IMR-90 (cell line): Measurements from ENCODE around the gene HS6ST2.

Source experiments
- BHLHE40 ChIP-seq: fragments of 150-350 bp; IDR thresholded peaks from 2 replicates; pipeline ENCODE4 v1.6.1; 2016; ENCODE audit warnings: mild to moderate bottlenecking, low read depth, low read length
- POLR2A ChIP-seq: IDR thresholded peaks from 2 replicates; pipeline ENCODE4 v1.6.1; 2012; ENCODE audit warnings: mild to moderate bottlenecking, low read depth, low read length
- RAD21 ChIP-seq: IDR thresholded peaks from 2 replicates; pipeline ENCODE4 v1.6.1; 2012; ENCODE audit warnings: low read length, improper control_type of control experiment
- TF ChIP-seq, protein P1 (sequence below): conservative IDR thresholded peaks from 2 replicates; pipeline ENCODE4 v1.5.1; 2012; ENCODE audit warnings: mild to moderate bottlenecking, low read depth, low read length, improper control_type of control experiment

DNA sequence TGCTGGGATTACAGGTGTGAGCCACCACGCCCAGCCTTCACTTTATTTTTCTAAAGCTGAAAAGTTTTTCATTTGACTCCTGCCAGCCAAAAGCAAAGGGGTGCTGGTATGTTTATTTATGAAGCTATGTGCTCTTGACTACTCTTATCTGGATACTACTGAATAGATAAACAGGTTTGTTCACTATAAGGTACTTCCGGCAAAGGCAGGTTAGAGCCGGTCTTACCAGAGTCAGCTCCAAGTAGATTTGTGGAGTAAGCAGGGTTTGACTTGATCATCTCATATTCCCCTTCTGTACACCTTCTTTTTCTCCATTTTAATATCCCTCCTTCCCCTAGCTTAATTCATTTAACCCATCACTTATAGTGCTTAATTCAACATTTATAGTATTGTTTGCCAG lies 294.2 kb downstream of the HS6ST2 start:
- TF ChIP-seq RAD21 (no peak), BHLHE40 (no peak), POLR2A (no peak)
- TF ChIP-seq, protein P1, sequence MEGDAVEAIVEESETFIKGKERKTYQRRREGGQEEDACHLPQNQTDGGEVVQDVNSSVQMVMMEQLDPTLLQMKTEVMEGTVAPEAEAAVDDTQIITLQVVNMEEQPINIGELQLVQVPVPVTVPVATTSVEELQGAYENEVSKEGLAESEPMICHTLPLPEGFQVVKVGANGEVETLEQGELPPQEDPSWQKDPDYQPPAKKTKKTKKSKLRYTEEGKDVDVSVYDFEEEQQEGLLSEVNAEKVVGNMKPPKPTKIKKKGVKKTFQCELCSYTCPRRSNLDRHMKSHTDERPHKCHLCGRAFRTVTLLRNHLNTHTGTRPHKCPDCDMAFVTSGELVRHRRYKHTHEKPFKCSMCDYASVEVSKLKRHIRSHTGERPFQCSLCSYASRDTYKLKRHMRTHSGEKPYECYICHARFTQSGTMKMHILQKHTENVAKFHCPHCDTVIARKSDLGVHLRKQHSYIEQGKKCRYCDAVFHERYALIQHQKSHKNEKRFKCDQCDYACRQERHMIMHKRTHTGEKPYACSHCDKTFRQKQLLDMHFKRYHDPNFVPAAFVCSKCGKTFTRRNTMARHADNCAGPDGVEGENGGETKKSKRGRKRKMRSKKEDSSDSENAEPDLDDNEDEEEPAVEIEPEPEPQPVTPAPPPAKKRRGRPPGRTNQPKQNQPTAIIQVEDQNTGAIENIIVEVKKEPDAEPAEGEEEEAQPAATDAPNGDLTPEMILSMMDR: no peak
